OCI-LY1 (cell line): ENCODE results near the gene MINDY3.

Experiments
- CTCF ChIP-seq: fragments of 200-600 bp; sonication (generic), shearing (Covaris generic); IDR thresholded peaks from 2 replicates; pipeline ENCODE4 v1.5.1; 2017; ENCODE audit warnings: mild to moderate bottlenecking, antibody characterized with exemption, low read length, moderate library complexity, mixed read lengths
- EZH2 ChIP-seq: fragments of 200-600 bp; sonication (generic), shearing (Covaris generic); IDR thresholded peaks from 2 replicates; pipeline ENCODE4 v1.8.0; 2017; ENCODE audit warnings: borderline replicate concordance, mixed run types, mild to moderate bottlenecking, antibody characterized with exemption, low read length, moderate library complexity, mixed read lengths

- TF ChIP-seq CTCF, result no peak
- TF ChIP-seq EZH2, result no peak
Observed at GRCh38 chr10:15829495-15829894, 30.8 kb downstream of the MINDY3 start.
